ENCODE data around the gene DDX28. TPM values are rescaled to one million over a fixed set of nuclear protein-coding genes. Genes with fewer than 3 reads are reported as not detected.
A peak's percentile ranks its signal among the peaks of the same experiment; 100 is the strongest.

Gene DDX28
- polyA plus RNA-seq, 3 donors: 14.7 to 42.9 (median 27.7) TPM

GRCh38 chr16:68005211-68005610 is 17.8 kb downstream of the DDX28 start:
- peaks cover 0 to 5% (median 0%) of the 10 kb centered on the region in 7 donors for H3K9me3 Mint-ChIP-seq
- intact Hi-C loops (cut with micrococcal nuclease): no loop called here

GRCh38 chr16:68003031-68003430 is 20.0 kb downstream of the DDX28 start:
- H3K27ac ChIP-seq (ENCODE audit: low read depth in 1 of 2, low read length in 2 of 2): no peak overlapping the region
- H3K27me3 Mint-ChIP-seq (ENCODE audit: low read depth in 3 of 3): peaks cover 0 to 3% (median 0%) of the 10 kb centered on the region in 3 donors
- no peak for TF ChIP-seq CTCF (IDR thresholded peaks at IDR 0.05)
- H3K4me1 ChIP-seq (ENCODE audit: control insufficient read depth in 1 of 2, insufficient read depth in 2 of 2, low read length in 2 of 2): peaks cover 73 to 78% of the 10 kb centered on the region in 2 donors
- no peak overlapping the region for H3K4me3 ChIP-seq (replicated peaks in 1 of 3; ENCODE audit: low read depth in 2 of 3, low read length in 3 of 3)
- H3K36me3 Mint-ChIP-seq: peaks cover 0 to 11% of the 10 kb centered on the region in 2 donors
- H3K9me3 Mint-ChIP-seq: peaks cover 0 to 10% (median 2%) of the 10 kb centered on the region in 7 donors
- H3K4me1 Mint-ChIP-seq: peaks cover 59% of the 10 kb centered on the region
- intact Hi-C loops (cut with micrococcal nuclease): no loop called here
- peaks cover 15% of the 10 kb centered on the region for H3K79me2 ChIP-seq (ENCODE audit: insufficient read depth, low read length)
- H3K4me3 Mint-ChIP-seq: no peak overlapping the region
- H3K9me3 ChIP-seq (replicated peaks in 1 of 2; ENCODE audit: control insufficient read depth in 1 of 2, insufficient read depth in 1 of 2, low read length in 2 of 2): peaks cover 0 to 5% of the 10 kb centered on the region in 2 donors
- no peak overlapping the region for H3K27ac Mint-ChIP-seq
- H2AFZ ChIP-seq (ENCODE audit: insufficient read depth, low read depth, low read length, poor library complexity, severe bottlenecking): no peak overlapping the region
- no peaks in the 10 kb centered on the region for H3K27me3 ChIP-seq (ENCODE audit: control insufficient read depth in 2 of 2, insufficient read depth in 2 of 2, low read length in 2 of 2)
- DNase-seq: no peak
- no CpG with 5 or more reads among the region's 4 CpGs for WGBS (ENCODE audit: insufficient coverage)
- H3K4me2 ChIP-seq (replicated peaks; ENCODE audit: extremely low read depth, low read length, poor library complexity, severe bottlenecking): no peak overlapping the region
- H3K9ac ChIP-seq (ENCODE audit: insufficient read depth, low read length, poor library complexity, severe bottlenecking): no peak overlapping the region
- H3K36me3 ChIP-seq (replicated peaks in 1 of 2; ENCODE audit: control insufficient read depth in 1 of 2, insufficient read depth in 2 of 2, low read length in 2 of 2): no peaks in the 10 kb centered on the region
- no peaks in the 10 kb centered on the region for H4K20me1 ChIP-seq (ENCODE audit: insufficient read depth, low read length)

More at GRCh38 chr16:68005211-68005610, 17.8 kb downstream of the DDX28 start:
- H3K36me3 ChIP-seq (replicated peaks in 1 of 2; ENCODE audit: control insufficient read depth in 1 of 2, insufficient read depth in 2 of 2, low read length in 2 of 2): no peaks in the 10 kb centered on the region
- Mint-ChIP-seq H3K27ac (peak overlapping the region; percentile 99 to 100 (median 99)), H3K4me3 (peak overlapping the region; percentile 17 to 67), H3K4me1 (peaks cover 52% of the 10 kb centered on the region), H3K27me3 (ENCODE audit: low read depth in 3 of 3) (peaks cover 0 to 3% (median 0%) of the 10 kb centered on the region in 3 donors), H3K36me3 (peaks cover 0 to 3% of the 10 kb centered on the region in 2 donors)
- no peak overlapping the region for H2AFZ ChIP-seq (ENCODE audit: insufficient read depth, low read depth, low read length, poor library complexity, severe bottlenecking)
- WGBS (ENCODE audit: insufficient coverage): no CpG with 5 or more reads among the region's 9 CpGs
- DNase-seq: no peak
- peak overlapping the region; percentile 62 for H3K9ac ChIP-seq (ENCODE audit: insufficient read depth, low read length, poor library complexity, severe bottlenecking)
- no peaks in the 10 kb centered on the region for H3K27me3 ChIP-seq (ENCODE audit: control insufficient read depth in 2 of 2, insufficient read depth in 2 of 2, low read length in 2 of 2)
- no peaks in the 10 kb centered on the region for H3K9me3 ChIP-seq (replicated peaks in 1 of 2; ENCODE audit: control insufficient read depth in 1 of 2, insufficient read depth in 1 of 2, low read length in 2 of 2)
- no peak for TF ChIP-seq CTCF (IDR thresholded peaks at IDR 0.05)
- H3K79me2 ChIP-seq (ENCODE audit: insufficient read depth, low read length): no peaks in the 10 kb centered on the region
- peaks cover 59 to 63% of the 10 kb centered on the region in 2 donors for H3K4me1 ChIP-seq (ENCODE audit: control insufficient read depth in 1 of 2, insufficient read depth in 2 of 2, low read length in 2 of 2)
- no peaks in the 10 kb centered on the region for H4K20me1 ChIP-seq (ENCODE audit: insufficient read depth, low read length)
- H3K4me2 ChIP-seq (replicated peaks; ENCODE audit: extremely low read depth, low read length, poor library complexity, severe bottlenecking): no peak overlapping the region
- H3K27ac ChIP-seq (ENCODE audit: low read depth in 1 of 2, low read length in 2 of 2): peak overlapping the region; percentile 93 to 97
- peak overlapping the region in 1 of 3 experiments; percentile 26 for H3K4me3 ChIP-seq (replicated peaks in 1 of 3; ENCODE audit: low read depth in 2 of 3, low read length in 3 of 3)

Data from CD14-positive monocyte (primary cell).